ENCODE measurements around the gene SUFU. TPM values are rescaled to one million over a fixed set of nuclear protein-coding genes. Genes with fewer than 3 reads are reported as not detected.
A peak's percentile ranks its signal among the peaks of the same experiment; 100 is the strongest.
"Not testable (repeated sequence)": the region's sequence is repeated elsewhere in the genome, so short reads cannot be mapped to it uniquely, and the experiment has no call there.

Gene SUFU
- total and polyA plus RNA-seq, 2 experiments from 2014 or later, result 2.8 to 5.6 TPM

GRCh38 chr10:102454662-102455487 lies 48.9 kb upstream of the SUFU start:
- not testable (repeated sequence) for ATAC-seq; H3K27me3 ChIP-seq (ENCODE audit: insufficient read depth); H2AFZ ChIP-seq; H3K9me3 Mint-ChIP-seq; H3K9me2 ChIP-seq (ENCODE audit: insufficient read depth)
- Histone ChIP-seq H3K36me3 (ENCODE audit: insufficient read depth) (peaks cover 12% of the 10 kb centered on the region), H3K27ac (ENCODE audit: low read depth) (peak overlapping the region; percentile 86), H4K20me1 (replicated peaks; ENCODE audit: insufficient read depth) (peaks cover 11% of the 10 kb centered on the region), H3K4me1 (ENCODE audit: insufficient read depth) (peaks cover 40% of the 10 kb centered on the region), H3K4me3 (peak overlapping the region; percentile 39), H3K79me2 (replicated peaks; ENCODE audit: insufficient read depth) (peaks cover 33% of the 10 kb centered on the region), H3F3A (replicated peaks; ENCODE audit: low read depth) (peaks cover 38% of the 10 kb centered on the region), H3K4me2 (peak overlapping the region; percentile 68)
- peaks cover 51% of the 10 kb centered on the region for H3K4me1 Mint-ChIP-seq
- H3K4me3 Mint-ChIP-seq, result peak overlapping the region; percentile 45; the same call in 1 of the 3 replicates
- H3K27ac Mint-ChIP-seq, result peak overlapping the region; percentile 95
- peak; percentile 45; the same call in 1 of the 2 replicates for TF ChIP-seq NANOG (IDR thresholded peaks at IDR 0.05; ENCODE audit: borderline replicate concordance)
- H3K27me3 Mint-ChIP-seq (ENCODE audit: insufficient read depth, low read depth, poor library complexity), result peaks cover 24% of the 10 kb centered on the region
- peak; percentile 31 for DNase-seq (ENCODE audit: low spot score)
- H3K36me3 Mint-ChIP-seq (ENCODE audit: low read depth), result peaks cover 38% of the 10 kb centered on the region

- Mint-ChIP-seq H3K4me1 (peaks cover 59% of the 10 kb centered on the region), H3K4me3 (peak overlapping the region; percentile 23; the same call in 1 of the 3 replicates), H3K27me3 (ENCODE audit: insufficient read depth, low read depth, poor library complexity) (peaks cover 24% of the 10 kb centered on the region), H3K9me3 (no peaks in the 10 kb centered on the region; the same call in 2 of the 3 replicates), H3K27ac (peak overlapping the region; percentile 95), H3K36me3 (ENCODE audit: low read depth) (peaks cover 38% of the 10 kb centered on the region)
- TF ChIP-seq CREB1 (CRISPR knock-in tag; IDR thresholded peaks at IDR 0.05; ENCODE audit: low read depth), result no peak
- TF ChIP-seq POLR2AphosphoS5 (IDR thresholded peaks at IDR 0.05; ENCODE audit: low read depth), result peak; percentile 40
- no peaks in the 10 kb centered on the region for H3K9me2 ChIP-seq (ENCODE audit: insufficient read depth)
- peak overlapping the region; percentile 86 for H3K27ac ChIP-seq (ENCODE audit: low read depth)
- H3K27me3 ChIP-seq (ENCODE audit: insufficient read depth), result no peaks in the 10 kb centered on the region
- no peak overlapping the region; the same call in 1 of the 2 replicates for H3K4me3 ChIP-seq
- H3K79me2 ChIP-seq (replicated peaks; ENCODE audit: insufficient read depth), result peaks cover 30% of the 10 kb centered on the region
- ATAC-seq, result peak; percentile 23
- H3K36me3 ChIP-seq (ENCODE audit: insufficient read depth), result peaks cover 12% of the 10 kb centered on the region
- peaks cover 11% of the 10 kb centered on the region for H4K20me1 ChIP-seq (replicated peaks; ENCODE audit: insufficient read depth)
- H3F3A ChIP-seq (replicated peaks; ENCODE audit: low read depth), result peaks cover 36% of the 10 kb centered on the region
- peak; percentile 55 for DNase-seq (ENCODE audit: low spot score)
- peak overlapping the region; percentile 68; the same call in 1 of the 2 replicates for H3K4me2 ChIP-seq
- peaks cover 47% of the 10 kb centered on the region for H3K4me1 ChIP-seq (ENCODE audit: insufficient read depth)
- H2AFZ ChIP-seq, result no peak overlapping the region
These were observed 47.8 kb upstream of the SUFU start for GRCh38 chr10:102455893-102456471.

- peaks cover 62% of the 10 kb centered on the region for H3K4me1 Mint-ChIP-seq
- Histone ChIP-seq H3K4me1 (ENCODE audit: insufficient read depth) (peaks cover 50% of the 10 kb centered on the region), H3K4me3 (no peak overlapping the region), H2AFZ (no peak overlapping the region), H3K27ac (ENCODE audit: low read depth) (no peak overlapping the region), H3F3A (replicated peaks; ENCODE audit: low read depth) (peaks cover 34% of the 10 kb centered on the region; the same call in 1 of the 2 replicates), H4K20me1 (replicated peaks; ENCODE audit: insufficient read depth) (peaks cover 5% of the 10 kb centered on the region), H3K79me2 (replicated peaks; ENCODE audit: insufficient read depth) (peaks cover 18% of the 10 kb centered on the region), H3K9me2 (ENCODE audit: insufficient read depth) (no peaks in the 10 kb centered on the region), H3K27me3 (ENCODE audit: insufficient read depth) (peaks cover 5% of the 10 kb centered on the region; the same call in 1 of the 2 replicates), H3K36me3 (ENCODE audit: insufficient read depth) (peaks cover 8% of the 10 kb centered on the region), H3K4me2 (no peak overlapping the region)
- no peak for TF ChIP-seq CTCF (conservative IDR thresholded peaks at IDR 0.05; ENCODE audit: low read depth in 2 of 2)
- TF ChIP-seq ZNF114 (CRISPR knock-in tag; IDR thresholded peaks at IDR 0.05), result no peak
- no peak for TF ChIP-seq CREB1 (CRISPR knock-in tag; IDR thresholded peaks at IDR 0.05; ENCODE audit: low read depth)
- no peaks in the 10 kb centered on the region; the same call in 2 of the 3 replicates for H3K9me3 Mint-ChIP-seq
- ATAC-seq (no peak), DNase-seq (ENCODE audit: low spot score) (no peak)
- no peak overlapping the region for H3K4me3 Mint-ChIP-seq
- H3K27me3 Mint-ChIP-seq (ENCODE audit: insufficient read depth, low read depth, poor library complexity), result peaks cover 27% of the 10 kb centered on the region
- H3K27ac Mint-ChIP-seq, result 0 out of 2 replicates have a peak overlapping the region, but pooled peaks have one; percentile 2
- peaks cover 27% of the 10 kb centered on the region for H3K36me3 Mint-ChIP-seq (ENCODE audit: low read depth)
These were observed 46.1 kb upstream of the SUFU start for GRCh38 chr10:102457591-102458150.
